CD14-positive monocyte (primary cell): Measurements from ENCODE around the gene COL5A3. TPM values are rescaled to one million over a fixed set of nuclear protein-coding genes. Genes with fewer than 3 reads are reported as not detected.

Experiments
- DNase-seq, 3 donors: peaks; one replicate each; pipeline ENCODE4 v3.0.0-alpha.2; 2011 to 2022
- H2AFZ ChIP-seq: 2 replicates; pipeline ENCODE4 v1.6.0; 2012; ENCODE audit warnings: mild to moderate bottlenecking, low read depth, low read length, inconsistent platforms; ENCODE audit not compliant: insufficient read depth, poor library complexity, severe bottlenecking
- H3K27ac ChIP-seq, 2 donors: 1 replicate in 1 of 2; 2 replicates in 1 of 2; pipeline ENCODE4 v1.5.1; 2012 to 2013; ENCODE audit warnings: low read length in 2 of 2, control low read depth in 1 of 2, inconsistent platforms in 1 of 2, low read depth in 1 of 2, mild to moderate bottlenecking in 1 of 2
- H3K27me3 ChIP-seq, 2 donors: one replicate each; pipeline versions ENCODE4 v1.6.0 to v1.6.1; 2011 to 2013; ENCODE audit warnings: low read length in 2 of 2; ENCODE audit not compliant: control insufficient read depth in 2 of 2, insufficient read depth in 2 of 2
- H3K36me3 ChIP-seq, 2 donors: replicated peaks in 1 of 2; 1 replicate in 1 of 2; 2 replicates in 1 of 2; pipeline versions ENCODE4 v1.5.1 to v1.6.1; 2012 to 2013; ENCODE audit warnings: low read length in 2 of 2, control low read depth in 1 of 2, inconsistent platforms in 1 of 2, mild to moderate bottlenecking in 1 of 2; ENCODE audit not compliant: insufficient read depth in 2 of 2, control insufficient read depth in 1 of 2
- H3K4me1 ChIP-seq, 2 donors: 1 replicate in 1 of 2; 2 replicates in 1 of 2; pipeline versions ENCODE4 v1.5.1 to v1.6.1; 2012 to 2013; ENCODE audit warnings: low read length in 2 of 2, control low read depth in 1 of 2, inconsistent platforms in 1 of 2, mild to moderate bottlenecking in 1 of 2, moderate library complexity in 1 of 2; ENCODE audit not compliant: insufficient read depth in 2 of 2, control insufficient read depth in 1 of 2
- H3K4me2 ChIP-seq: replicated peaks from 2 replicates; pipeline ENCODE3; 2012; ENCODE audit warnings: low read length, moderate library complexity, mild to moderate bottlenecking; ENCODE audit not compliant: poor library complexity, severe bottlenecking; ENCODE audit errors: extremely low read depth
- H3K4me3 ChIP-seq, 3 experiments: fragments of 200-600 bp in 1 of 3; sonication (generic) in 1 of 3; replicated peaks in 1 of 3; 1 replicate in 2 of 3; 2 replicates in 1 of 3; pipeline ENCODE4 v1.5.1; 2011 to 2013; ENCODE audit warnings: low read length in 3 of 3, mild to moderate bottlenecking in 3 of 3, control low read depth in 2 of 3, low read depth in 2 of 3, inconsistent platforms in 1 of 3, moderate library complexity in 1 of 3
- H3K79me2 ChIP-seq: 2 replicates; pipeline ENCODE4 v1.6.0; 2012; ENCODE audit warnings: mild to moderate bottlenecking, control low read depth, inconsistent platforms, low read length, moderate library complexity; ENCODE audit not compliant: insufficient read depth
- H3K9ac ChIP-seq: 2 replicates; pipeline ENCODE4 v1.6.0; 2017; ENCODE audit warnings: low read length, mild to moderate bottlenecking; ENCODE audit not compliant: insufficient read depth, poor library complexity, severe bottlenecking
- H3K9me3 ChIP-seq, 2 donors: replicated peaks in 1 of 2; 1 replicate in 1 of 2; 2 replicates in 1 of 2; pipeline versions ENCODE4 v1.5.1 to v1.6.1; 2012 to 2013; ENCODE audit warnings: low read length in 2 of 2, control low read depth in 1 of 2; ENCODE audit not compliant: control insufficient read depth in 1 of 2, insufficient read depth in 1 of 2
- H4K20me1 ChIP-seq: 2 replicates; pipeline ENCODE4 v1.6.0; 2012; ENCODE audit warnings: mild to moderate bottlenecking, low read length, control low read depth, moderate library complexity; ENCODE audit not compliant: insufficient read depth
- H3K27ac Mint-ChIP-seq, 7 donors: one replicate each; pipeline ENCODE4 v1.8.0; 2020; ENCODE audit warnings: mild to moderate bottlenecking in 7 of 7, mixed read lengths in 7 of 7, moderate library complexity in 6 of 7, inconsistent platforms in 2 of 7
- H3K27me3 Mint-ChIP-seq, 3 donors: one replicate each; pipeline ENCODE4 v1.8.0; 2021 to 2022; ENCODE audit warnings: low read depth in 3 of 3, mild to moderate bottlenecking in 3 of 3, mixed read lengths in 3 of 3, moderate library complexity in 3 of 3, inconsistent platforms in 1 of 3
- H3K36me3 Mint-ChIP-seq, 2 donors: one replicate each; pipeline ENCODE4 v1.8.0; 2020; ENCODE audit warnings: mixed read lengths in 2 of 2, inconsistent platforms in 1 of 2, mild to moderate bottlenecking in 1 of 2
- H3K4me1 Mint-ChIP-seq: one replicate; pipeline ENCODE4 v1.8.0; 2020; ENCODE audit warnings: mild to moderate bottlenecking, mixed read lengths
- H3K4me3 Mint-ChIP-seq, 2 donors: one replicate each; pipeline ENCODE4 v1.8.0; 2020; ENCODE audit warnings: mild to moderate bottlenecking in 2 of 2, mixed read lengths in 2 of 2, moderate library complexity in 1 of 2
- H3K9me3 Mint-ChIP-seq, 7 donors: one replicate each; pipeline ENCODE4 v1.8.0; 2020 to 2022; ENCODE audit warnings: mixed read lengths in 7 of 7, mild to moderate bottlenecking in 6 of 7, moderate library complexity in 6 of 7, inconsistent platforms in 2 of 7
- WGBS: methylation state at CpG from one replicate; pipeline ENCODE4 v1.1.5; 2013; ENCODE audit warnings: missing lambda C conversion rate; ENCODE audit not compliant: insufficient coverage; 5-methylcytosine and 5-hydroxymethylcytosine counted together
- intact Hi-C, 2 donors: fragments of 100-400 bp; cut with micrococcal nuclease; formaldehyde crosslinking; loops; one replicate each; pipeline versions ENCODE4 v1.15.0 to v1.15.1; 2023
- polyA plus RNA-seq, 3 donors: library from polyadenylated mRNA; depleted of rRNA in 1 of 3; unstranded in 2 of 3; stranded (reverse) in 1 of 3; fragments of 300-500 nt in 2 of 3; fragments of >200 nt in 1 of 3; fragmentation: Illumina TruSeq in 2 of 3; gene quantifications; 1 replicate in 2 of 3; 2 replicates in 1 of 3; pipeline ENCODE4 v1.2.3, GENCODE V29; 2012 to 2021
- small RNA-seq: library from RNA; depleted of rRNA; stranded (forward); fragments of <200 nt; gene quantifications from one replicate; pipeline ENCODE3, GENCODE V24; 2012; ENCODE audit warnings: low read depth; ENCODE audit not compliant: insufficient read length
- TF ChIP-seq, protein P1 (sequence below): fragments of 200-600 bp; IDR thresholded peaks from one replicate; pipeline ENCODE4 v1.8.0; 2022; ENCODE audit warnings: antibody characterized with exemption, mild to moderate bottlenecking

COL5A3 gene
- polyA plus RNA-seq, 3 donors, result not detected

DNA sequence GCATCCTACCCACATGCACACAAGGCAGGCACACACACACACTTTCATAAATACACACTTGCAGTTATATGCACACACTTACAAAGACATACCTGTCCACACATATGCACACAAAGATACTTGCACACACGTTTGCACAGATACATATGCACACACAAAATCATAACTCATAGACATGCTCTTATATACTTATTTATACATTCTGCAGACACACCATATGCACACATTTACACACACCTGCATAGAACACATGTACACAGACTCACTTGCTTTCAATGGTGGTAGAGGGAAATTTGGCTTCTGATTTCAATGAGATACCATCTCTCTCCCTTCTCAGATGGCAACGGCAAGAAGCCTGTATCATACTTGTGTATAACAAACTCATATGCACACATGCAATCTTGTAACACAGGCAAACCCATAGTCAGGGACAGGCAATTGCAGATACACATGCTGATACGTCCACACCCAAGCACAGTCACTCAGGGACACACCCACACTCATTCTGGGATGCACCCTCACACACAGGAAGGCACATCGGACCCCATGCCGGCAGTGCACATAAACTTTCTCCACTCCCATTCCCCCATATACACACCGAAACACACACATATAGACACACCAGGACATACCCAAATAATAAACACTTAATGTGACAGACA, 98.6 kb downstream of the COL5A3 start:
- peaks cover 0 to 2% of the 10 kb centered on the region in 2 donors for H3K36me3 Mint-ChIP-seq
- peaks cover 0 to 10% of the 10 kb centered on the region in 2 donors for H3K9me3 ChIP-seq
- no peak overlapping the region for H3K4me3 Mint-ChIP-seq
- WGBS, result 72% methylated on average over 6 of the region's 6 CpGs
- TF ChIP-seq, protein P1, sequence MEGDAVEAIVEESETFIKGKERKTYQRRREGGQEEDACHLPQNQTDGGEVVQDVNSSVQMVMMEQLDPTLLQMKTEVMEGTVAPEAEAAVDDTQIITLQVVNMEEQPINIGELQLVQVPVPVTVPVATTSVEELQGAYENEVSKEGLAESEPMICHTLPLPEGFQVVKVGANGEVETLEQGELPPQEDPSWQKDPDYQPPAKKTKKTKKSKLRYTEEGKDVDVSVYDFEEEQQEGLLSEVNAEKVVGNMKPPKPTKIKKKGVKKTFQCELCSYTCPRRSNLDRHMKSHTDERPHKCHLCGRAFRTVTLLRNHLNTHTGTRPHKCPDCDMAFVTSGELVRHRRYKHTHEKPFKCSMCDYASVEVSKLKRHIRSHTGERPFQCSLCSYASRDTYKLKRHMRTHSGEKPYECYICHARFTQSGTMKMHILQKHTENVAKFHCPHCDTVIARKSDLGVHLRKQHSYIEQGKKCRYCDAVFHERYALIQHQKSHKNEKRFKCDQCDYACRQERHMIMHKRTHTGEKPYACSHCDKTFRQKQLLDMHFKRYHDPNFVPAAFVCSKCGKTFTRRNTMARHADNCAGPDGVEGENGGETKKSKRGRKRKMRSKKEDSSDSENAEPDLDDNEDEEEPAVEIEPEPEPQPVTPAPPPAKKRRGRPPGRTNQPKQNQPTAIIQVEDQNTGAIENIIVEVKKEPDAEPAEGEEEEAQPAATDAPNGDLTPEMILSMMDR, result no peak
- H3K36me3 ChIP-seq, result no peaks in the 10 kb centered on the region
- no peak overlapping the region for H3K4me2 ChIP-seq
- peaks cover 3 to 11% of the 10 kb centered on the region in 2 donors for H3K4me1 ChIP-seq
- H3K9me3 Mint-ChIP-seq, result peaks cover 0 to 17% (median 4%) of the 10 kb centered on the region in 7 donors
- peaks cover 29 to 40% (median 35%) of the 10 kb centered on the region in 3 donors for H3K27me3 Mint-ChIP-seq
- no peak for DNase-seq
- no peak overlapping the region for H3K9ac ChIP-seq
- peaks cover 3% of the 10 kb centered on the region for H3K4me1 Mint-ChIP-seq
- H3K27me3 ChIP-seq, result peaks cover 26 to 65% of the 10 kb centered on the region in 2 donors
- intact Hi-C loops, result no loop called here
- no peak overlapping the region for H3K4me3 ChIP-seq
- no peak overlapping the region for H3K27ac Mint-ChIP-seq
- no peaks in the 10 kb centered on the region for H4K20me1 ChIP-seq
- no peaks in the 10 kb centered on the region for H3K79me2 ChIP-seq
- no peak overlapping the region for H3K27ac ChIP-seq
- no peak overlapping the region for H2AFZ ChIP-seq

DNA sequence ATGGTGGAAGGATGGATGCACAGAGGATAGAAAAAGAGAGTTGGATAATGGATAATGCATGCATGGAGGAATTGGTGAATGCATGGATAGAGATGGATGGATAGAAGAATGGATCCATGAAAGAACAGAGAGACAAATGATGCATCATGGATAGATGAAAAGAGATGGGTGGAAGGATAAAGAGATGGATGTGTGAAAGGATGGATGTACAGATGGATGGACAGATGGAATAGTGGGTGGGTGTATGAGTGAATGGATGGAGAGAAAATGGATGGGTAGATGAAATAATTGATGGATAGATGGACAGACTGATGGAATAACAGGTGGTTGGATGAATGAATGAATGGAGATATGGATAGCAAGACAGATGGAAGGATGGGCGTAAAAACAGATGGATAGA, 99.7 kb downstream of the COL5A3 start:
- no peak overlapping the region for H3K4me3 Mint-ChIP-seq
- peaks cover 0 to 10% of the 10 kb centered on the region in 2 donors for H3K9me3 ChIP-seq
- no peak overlapping the region for H3K4me2 ChIP-seq
- no peak for DNase-seq
- no peak overlapping the region for H3K9ac ChIP-seq
- peaks cover 26 to 56% of the 10 kb centered on the region in 2 donors for H3K27me3 ChIP-seq
- H2AFZ ChIP-seq, result no peak overlapping the region
- no peaks in the 10 kb centered on the region for H3K79me2 ChIP-seq
- intact Hi-C loops, result no loop called here
- peaks cover 3 to 11% of the 10 kb centered on the region in 2 donors for H3K4me1 ChIP-seq
- WGBS, result 60% methylated on average over 1 of the region's 1 CpG
- TF ChIP-seq, protein P1, result no peak
- H3K9me3 Mint-ChIP-seq, result peaks cover 0 to 17% (median 4%) of the 10 kb centered on the region in 7 donors
- H3K27ac ChIP-seq, result no peak overlapping the region
- no peak overlapping the region for H3K27ac Mint-ChIP-seq
- H3K36me3 Mint-ChIP-seq, result peaks cover 0 to 2% of the 10 kb centered on the region in 2 donors
- H3K4me1 Mint-ChIP-seq, result peaks cover 3% of the 10 kb centered on the region
- no peaks in the 10 kb centered on the region for H3K36me3 ChIP-seq
- H3K4me3 ChIP-seq, result no peak overlapping the region
- peaks cover 22 to 31% (median 26%) of the 10 kb centered on the region in 3 donors for H3K27me3 Mint-ChIP-seq
- no peaks in the 10 kb centered on the region for H4K20me1 ChIP-seq

Small RNA genes lying within 50 kb of the gene (small RNA-seq; reads per million reads assigned to genes)
- not detected for gene MIR5589

Other genes starting within 250 kb of the COL5A3 start
- gene ZNF846, start 241.8 kb downstream of the COL5A3 start, polyA plus RNA-seq, result 1 to 10 TPM; 2.5 to 6.9 (median 6.5) TPM
- gene FBXL12, start 191.4 kb downstream of the COL5A3 start, polyA plus RNA-seq, result 10 to 100 TPM in 1 of 3 donors, 1 to 10 TPM in 2; 6.6 to 49.8 (median 8.1) TPM
- 100 to 1,000 TPM; 713 to 783 (median 728) TPM for gene UBL5, start 182.6 kb downstream of the COL5A3 start, polyA plus RNA-seq
- 10 to 100 TPM; 67.4 to 79.8 (median 68.3) TPM for gene PIN1, start 175.2 kb downstream of the COL5A3 start, polyA plus RNA-seq
- gene OLFM2, start 74.0 kb downstream of the COL5A3 start, polyA plus RNA-seq, result not detected
- not detected for gene RDH8, start 3.0 kb upstream of the COL5A3 start, polyA plus RNA-seq
- gene SHFL, start 75.8 kb upstream of the COL5A3 start, polyA plus RNA-seq, result 100 to 1,000 TPM in 1 of 3 donors, 10 to 100 TPM in 2; 12.6 to 106 (median 17.6) TPM
- 1 to 10 TPM in 1 of 3 donors, not detected in 2; 2.1 TPM for gene ANGPTL6, start 92.2 kb upstream of the COL5A3 start, polyA plus RNA-seq
- 10 to 100 TPM in 1 of 3 donors, 1 to 10 TPM in 2; 7.2 to 26.2 (median 7.6) TPM for gene PPAN, start 95.9 kb upstream of the COL5A3 start, polyA plus RNA-seq
- 1 to 10 TPM in 1 of 3 donors, under 1 TPM in 2; 0.50 to 10.0 (median 0.69) TPM for gene P2RY11, start 101.2 kb upstream of the COL5A3 start, polyA plus RNA-seq
- gene EIF3G, start 109.4 kb upstream of the COL5A3 start, polyA plus RNA-seq, result 100 to 1,000 TPM; 148 to 368 (median 166) TPM
- 10 to 100 TPM; 17.6 to 72.5 (median 19.0) TPM for gene DNMT1, start 184.4 kb upstream of the COL5A3 start, polyA plus RNA-seq
- 1 to 10 TPM in 1 of 3 donors, under 1 TPM in 2; 0.40 to 2.0 (median 0.55) TPM for gene S1PR2, start 220.8 kb upstream of the COL5A3 start, polyA plus RNA-seq
- 10 to 100 TPM; 20.4 to 40.2 (median 22.7) TPM for gene MRPL4, start 241.7 kb upstream of the COL5A3 start, polyA plus RNA-seq